Endometrium (tissue), 2 donors: ENCODE measurements around the gene TNS4.

Source experiments
- FAIRE-seq: peaks from 2 replicates; lab custom pipeline; 2012; peaks lifted over from hg19 to GRCh38; lab: Jason Lieb, UNC
- donor health status: control.
- donor health status: control.

The TNS4 gene

DNA sequence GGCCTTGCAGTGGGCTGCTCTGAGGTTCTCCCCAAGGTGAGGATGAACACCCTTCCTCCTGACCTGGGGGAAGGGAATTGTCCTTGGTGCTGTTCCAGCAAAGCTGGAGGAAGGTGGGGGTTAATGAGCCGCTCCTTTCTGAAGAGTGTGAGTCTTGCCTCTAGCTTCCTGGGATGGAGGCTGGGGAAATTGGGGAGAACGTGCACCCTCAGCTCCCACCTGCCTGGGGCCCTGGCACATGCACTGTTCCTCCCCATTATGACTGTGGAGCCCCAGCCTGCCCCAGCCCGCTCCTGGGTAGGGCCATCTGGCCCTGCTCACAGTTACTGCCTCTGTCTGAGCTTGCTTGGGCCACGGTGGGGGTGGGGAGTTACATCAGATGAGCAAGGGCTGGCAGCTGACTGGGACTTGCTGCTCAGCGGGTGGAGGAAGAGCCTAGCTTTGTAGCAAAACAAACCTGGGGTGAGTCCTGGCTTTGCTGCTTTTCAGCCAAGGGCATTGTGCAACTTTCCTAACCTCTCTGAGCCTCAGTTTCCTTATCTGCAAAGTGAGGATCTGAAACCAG lies 11.1 kb downstream of the TNS4 start:
- FAIRE-seq = no peak

DNA sequence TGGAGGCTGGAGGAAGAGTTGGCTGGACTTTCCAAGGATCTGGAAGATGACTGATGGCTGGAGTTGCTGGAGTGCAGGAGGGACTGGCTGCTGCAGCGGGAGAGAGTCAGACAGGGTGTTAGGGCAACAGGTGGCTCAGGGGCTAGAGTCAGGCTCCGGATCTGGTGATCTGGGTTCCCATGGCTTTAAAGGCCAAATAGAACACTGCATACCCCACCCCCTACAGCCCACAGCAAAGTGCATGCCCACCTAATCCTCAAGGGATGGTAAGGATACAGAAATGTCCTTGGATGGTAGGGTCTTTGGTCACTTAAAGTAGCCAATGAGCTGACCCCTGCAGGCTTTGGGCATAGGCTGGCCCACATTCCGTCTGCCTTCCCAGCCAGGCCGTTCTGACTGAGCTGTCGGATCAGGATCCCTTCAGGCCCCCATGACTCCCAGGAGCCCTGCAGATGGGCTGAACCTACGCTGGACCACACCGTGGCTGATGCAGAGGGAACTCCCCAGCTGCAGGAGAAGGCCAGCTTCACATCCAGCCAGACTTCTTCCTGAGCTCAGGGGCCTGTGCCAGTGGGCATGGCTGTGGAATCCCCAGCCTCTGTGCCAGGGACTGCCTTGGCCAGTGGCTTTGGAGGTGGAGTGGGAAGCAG lies 13.9 kb downstream of the TNS4 start:
- no peak for FAIRE-seq

DNA sequence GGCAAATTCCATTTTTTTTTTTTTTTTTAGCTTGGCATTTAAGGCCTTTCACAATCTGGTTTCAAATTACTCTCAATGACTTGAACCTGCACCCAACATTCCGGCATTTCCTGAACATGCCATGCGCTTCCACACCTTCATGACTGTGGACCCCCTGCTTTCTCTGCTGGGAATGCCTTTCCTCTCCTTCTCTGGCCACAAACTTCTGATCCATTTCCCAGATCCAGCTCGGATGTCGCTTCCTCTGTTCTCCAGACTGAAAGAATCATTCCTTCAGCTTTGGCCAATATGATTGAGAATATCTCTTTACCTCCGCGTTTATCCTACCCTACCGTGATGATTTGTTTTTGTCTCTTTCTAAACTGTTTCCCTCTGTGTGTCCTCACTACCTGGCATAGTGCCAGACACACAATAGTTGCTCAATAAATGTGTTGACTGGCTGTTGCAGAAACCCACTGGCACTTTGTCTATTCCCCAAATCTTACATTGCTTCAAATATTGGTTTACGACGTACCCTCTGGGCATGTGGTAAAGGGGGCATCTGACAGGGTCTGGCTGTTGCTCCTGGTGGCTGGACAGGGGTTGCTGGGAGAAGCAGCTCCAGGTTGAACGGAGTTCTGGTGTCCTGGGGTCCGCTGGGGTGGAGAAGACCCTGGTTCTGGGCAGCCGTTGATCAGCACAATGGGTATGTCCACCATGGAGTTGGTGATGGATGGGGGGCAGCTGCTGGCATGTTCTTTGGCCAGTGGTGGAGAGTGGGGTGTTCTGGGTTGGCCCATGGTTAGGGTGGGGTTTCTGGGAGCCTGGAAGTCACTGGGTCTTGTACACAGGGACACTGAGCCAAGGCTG lies 14.7 kb downstream of the TNS4 start:
- no peak for FAIRE-seq

DNA sequence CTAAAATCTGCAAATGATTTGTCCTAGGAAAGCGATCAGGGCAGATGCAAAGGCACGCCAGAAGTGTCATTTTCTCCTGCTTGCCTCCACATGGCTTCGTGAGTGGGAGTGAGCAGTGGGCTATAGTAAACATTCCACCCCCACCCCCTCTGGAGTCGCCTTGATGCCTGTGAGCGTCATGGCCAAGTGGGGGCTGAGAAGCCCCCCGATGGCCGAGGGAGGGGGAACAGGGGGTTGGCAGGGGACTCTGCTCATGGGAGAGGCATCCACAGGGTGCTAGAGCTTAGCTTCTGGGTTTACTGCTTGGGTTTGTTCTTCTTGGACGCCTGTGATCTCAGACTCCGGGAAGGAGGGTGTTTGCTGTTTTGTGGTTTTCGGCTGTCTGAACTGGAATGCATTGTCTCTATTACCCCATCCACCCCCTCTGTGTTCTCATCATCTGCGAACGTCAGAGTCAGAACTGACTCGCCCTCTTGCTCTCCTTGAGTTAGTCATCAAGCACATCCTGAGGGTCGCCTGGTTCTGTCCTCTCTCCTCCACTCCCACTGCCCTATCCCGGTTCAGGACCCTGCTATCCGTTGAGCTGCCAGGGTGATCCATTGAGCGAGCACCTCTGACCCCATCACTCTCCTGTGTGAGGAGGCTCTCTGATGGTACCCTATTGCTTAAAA lies 15.4 kb downstream of the TNS4 start:
- no peak for FAIRE-seq

DNA sequence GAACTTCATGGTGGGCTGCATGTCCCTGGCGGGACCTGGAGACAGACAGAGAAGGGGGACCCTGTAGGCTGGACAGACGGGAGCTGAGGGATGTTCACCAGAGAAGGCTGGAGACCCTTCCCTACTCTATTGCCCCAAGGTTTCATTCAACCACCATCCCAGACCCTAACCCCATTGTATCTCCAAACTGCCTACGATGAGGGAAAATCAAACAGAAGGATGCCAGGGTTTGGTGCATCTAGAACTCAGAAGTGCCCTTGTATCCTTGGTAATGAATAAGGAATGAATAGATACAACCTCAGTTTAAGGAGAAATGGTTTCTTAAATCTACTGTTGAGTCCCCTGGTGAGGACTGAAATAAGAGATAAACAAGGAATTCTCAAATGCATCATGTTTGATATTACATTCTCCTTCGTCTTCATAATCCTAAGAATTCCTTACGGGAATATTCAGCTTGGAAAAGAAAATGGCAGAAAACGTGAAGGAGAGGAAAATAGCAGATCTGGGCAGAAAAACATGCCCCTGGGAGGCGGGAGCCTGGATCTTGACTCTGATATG lies 16.4 kb downstream of the TNS4 start:
- FAIRE-seq = no peak

DNA sequence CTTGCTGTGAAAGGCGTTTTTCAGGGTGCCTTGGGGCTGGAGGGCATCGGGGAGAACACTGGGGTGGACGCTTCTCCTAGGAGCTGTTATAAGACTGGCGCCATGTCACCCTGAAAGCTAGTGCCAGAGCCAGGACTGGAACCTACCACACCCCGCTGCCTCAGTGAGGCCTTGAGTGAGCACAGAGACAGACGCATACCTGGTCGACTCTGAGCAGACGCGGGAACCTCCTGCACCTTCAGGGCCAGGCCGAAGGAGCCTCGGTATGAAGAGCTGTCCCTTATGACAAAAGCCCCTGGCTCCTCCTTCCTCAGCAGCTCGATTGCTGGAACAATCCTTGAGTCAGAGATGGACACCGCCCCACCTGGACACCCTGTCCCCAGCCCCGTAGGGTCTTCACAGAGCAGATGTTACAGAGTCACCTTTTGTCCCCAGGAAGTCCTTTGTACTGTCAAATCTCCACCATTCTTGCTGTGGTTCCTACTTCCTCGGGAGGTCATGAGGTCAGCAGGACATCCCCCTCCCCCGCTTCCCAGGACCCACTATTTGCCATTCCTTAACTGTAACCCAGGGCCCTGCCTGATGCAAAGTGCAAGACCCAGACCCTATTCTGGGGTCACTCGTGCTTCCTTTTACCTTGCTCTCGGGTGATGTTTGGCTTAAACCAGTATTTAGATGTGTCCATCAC lies 17.0 kb downstream of the TNS4 start:
- FAIRE-seq = no peak

DNA sequence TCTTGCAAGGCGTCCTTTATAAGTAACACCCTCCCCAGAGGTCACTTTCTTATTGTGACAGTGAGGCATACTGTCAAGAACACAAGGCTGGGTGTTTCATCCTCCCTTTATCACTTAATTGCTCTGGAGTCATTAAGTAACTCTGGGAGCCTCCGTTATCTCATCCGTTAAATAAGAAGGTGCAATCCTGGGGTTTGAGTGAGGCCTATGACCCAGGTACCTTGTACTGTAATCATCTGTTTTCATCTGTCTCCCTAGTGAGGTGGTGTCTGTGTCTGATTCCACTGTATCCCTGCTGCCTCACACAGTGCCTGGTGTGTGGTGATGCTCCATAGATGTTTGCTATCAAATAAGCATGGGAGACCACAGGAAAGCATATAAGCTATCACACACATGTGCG lies 17.7 kb downstream of the TNS4 start:
- FAIRE-seq = no peak

DNA sequence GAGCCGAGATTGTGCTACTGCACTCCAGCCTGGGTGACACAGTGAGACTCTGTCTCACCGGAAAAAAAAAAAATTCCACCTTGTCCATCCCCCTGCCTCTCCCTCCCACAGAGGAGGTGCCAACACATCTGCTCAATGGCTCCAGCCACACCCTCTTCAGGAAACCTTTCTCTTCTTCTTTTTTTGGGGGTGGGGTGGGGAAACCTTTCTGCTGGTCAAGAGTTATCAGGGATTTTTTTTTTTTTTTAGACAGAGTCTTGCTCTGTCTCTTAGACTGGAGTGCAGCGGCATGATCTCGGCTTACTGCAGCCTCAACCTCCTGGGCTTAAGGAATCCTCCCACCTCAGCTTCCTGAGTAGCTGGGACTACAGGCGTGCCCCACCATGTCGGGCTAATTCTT lies 18.7 kb downstream of the TNS4 start:
- no peak for FAIRE-seq

DNA sequence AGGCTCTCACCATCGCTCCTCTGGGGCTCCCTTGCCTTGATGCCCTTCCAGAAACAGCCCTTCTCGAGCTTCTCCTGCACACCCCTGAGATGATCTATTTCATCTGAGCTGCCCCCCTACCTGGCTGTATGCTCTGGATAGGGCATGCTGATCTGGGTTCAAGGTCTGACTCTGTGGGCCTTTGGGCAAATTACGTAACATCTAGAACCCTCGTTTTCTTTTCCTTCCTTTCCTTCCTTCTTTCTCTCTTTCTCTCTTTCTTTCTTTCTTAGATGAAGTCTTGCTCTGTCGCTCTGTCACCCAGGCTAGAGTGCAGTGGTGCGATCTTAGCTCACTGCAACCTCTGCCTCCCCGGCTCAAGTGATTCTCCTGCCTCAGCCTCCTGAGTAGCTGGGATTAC lies 20.3 kb downstream of the TNS4 start:
- FAIRE-seq = no peak

DNA sequence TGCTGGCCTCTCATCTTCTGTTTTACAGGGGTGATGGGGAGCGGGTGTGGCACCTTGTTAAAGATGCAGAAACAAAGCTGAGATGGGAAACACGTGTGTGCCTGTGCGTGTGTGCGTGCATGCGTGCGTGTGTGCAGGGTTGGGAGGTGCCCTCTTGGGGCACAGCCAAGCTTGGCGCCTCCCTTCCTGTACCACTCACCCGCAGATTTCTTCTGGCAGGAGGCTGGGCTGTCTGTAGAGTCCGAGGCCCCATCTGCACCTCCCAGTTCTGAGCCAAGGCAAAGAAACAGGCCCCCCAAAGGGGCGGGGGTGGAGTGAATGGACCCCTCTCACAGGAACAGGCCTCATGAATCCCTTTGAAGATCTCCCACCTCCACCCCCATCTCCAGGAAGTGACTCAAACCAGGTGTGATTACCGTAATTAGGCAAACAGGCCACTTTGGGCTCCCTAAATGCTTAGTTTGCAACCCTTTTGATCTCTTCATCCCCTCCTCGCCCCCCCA lies 20.9 kb downstream of the TNS4 start:
- FAIRE-seq = no peak

DNA sequence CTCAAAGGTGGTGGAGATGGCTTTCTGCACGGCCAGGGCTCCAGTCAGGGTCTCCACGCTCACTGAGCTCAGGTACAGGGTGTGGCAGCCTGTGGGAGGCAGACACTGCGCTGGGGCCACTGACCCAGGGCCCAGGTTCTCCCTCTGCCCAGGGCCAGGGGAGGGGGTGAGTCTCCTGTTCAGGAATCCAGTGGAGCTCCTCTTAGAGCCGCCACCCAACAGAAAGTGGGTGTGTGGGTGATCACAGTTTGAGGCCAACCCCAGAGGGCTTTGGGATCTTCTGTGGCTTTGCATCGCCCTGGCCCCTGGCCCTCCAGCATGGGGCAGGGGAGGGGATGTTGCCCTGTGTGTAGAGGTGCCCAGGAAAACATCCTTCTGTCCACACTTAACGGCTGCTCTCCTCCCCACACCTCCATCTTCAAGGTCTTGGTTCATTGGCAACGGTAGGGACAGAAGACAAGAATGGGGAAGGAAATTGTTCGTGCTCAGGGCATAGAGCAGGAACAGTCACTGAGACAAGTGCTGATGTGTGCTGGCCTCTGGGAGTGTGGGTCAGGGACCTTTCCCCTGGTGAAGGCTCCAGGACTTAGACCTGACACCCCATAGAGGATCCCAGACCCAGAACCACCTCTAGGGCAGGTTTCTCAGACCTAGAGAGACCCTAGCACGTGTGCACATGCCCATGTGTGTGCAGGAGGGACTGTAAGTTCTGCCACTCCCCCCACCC lies 21.5 kb downstream of the TNS4 start:
- FAIRE-seq = no peak

DNA sequence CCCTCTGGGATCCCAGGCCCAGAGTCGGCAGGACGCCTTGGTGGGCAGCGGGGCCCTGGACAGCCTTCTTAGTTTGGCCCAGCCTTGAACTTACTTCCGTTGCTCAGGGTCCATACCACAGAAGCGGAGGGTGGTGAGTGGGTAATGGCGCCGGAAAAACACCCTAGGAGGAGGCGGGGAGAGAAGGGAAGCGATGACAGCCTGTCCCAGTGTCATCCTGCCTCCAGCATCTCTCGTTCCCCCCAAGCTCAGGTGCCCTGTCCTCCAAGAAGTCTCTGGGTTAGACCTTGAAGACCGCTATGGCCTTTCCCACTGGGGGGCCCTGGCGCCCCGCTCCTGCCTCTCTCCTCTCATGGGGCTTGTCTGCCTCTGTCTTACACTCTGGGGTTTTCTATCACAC lies 22.9 kb downstream of the TNS4 start:
- FAIRE-seq = no peak

DNA sequence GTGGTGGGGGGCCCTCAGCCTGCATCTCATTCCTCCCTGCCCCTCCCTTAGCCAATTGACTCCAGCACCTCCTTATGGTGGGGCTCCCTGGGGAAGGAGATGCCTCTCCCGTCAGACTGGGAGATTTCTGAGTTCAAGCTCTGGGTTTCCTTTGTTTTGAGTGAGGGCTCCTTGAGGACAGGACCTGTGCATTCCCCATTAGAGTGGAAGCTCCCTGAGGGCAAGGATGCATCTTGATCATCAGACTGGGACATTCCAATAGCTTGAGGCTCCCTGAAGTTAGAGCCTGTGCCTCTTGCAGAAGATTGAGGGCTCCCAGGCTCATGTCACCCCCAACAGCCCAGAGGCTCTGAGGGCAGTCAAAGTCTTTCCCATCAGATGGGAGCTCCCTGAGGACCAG lies 23.6 kb downstream of the TNS4 start:
- no peak for FAIRE-seq

DNA sequence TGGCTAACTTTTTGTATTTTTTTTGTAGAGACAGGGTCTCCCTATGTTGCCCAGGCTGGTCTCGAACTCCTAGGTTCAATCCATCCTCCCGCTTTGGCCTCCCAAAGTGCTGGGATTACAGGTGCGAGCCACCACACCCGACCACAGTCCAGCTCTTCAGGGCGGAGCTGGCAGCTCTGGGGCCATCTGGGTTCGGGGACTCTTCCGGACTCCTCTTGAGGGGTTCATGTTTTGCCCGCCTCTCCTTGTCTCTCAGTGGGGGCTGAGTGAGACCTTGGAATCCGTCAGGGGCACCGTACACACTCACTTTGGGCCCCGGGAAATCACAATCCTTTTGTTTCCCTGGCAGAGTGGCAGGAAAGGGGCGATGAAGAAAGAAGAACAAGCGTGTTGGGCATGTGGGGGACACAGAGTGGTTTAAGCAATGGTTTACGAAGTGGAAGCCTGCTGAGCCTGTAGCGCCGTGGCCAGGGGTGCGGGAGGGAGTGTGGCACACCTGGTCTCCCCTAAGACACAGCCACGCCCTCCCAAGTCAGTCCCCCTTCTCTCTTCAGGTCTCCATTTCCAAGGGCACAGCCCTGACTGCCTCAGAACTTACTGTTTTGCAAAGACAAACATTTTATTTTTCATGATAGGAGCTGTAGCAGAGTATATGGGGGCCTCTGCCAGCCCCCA lies 26.1 kb downstream of the TNS4 start:
- no peak for FAIRE-seq

DNA sequence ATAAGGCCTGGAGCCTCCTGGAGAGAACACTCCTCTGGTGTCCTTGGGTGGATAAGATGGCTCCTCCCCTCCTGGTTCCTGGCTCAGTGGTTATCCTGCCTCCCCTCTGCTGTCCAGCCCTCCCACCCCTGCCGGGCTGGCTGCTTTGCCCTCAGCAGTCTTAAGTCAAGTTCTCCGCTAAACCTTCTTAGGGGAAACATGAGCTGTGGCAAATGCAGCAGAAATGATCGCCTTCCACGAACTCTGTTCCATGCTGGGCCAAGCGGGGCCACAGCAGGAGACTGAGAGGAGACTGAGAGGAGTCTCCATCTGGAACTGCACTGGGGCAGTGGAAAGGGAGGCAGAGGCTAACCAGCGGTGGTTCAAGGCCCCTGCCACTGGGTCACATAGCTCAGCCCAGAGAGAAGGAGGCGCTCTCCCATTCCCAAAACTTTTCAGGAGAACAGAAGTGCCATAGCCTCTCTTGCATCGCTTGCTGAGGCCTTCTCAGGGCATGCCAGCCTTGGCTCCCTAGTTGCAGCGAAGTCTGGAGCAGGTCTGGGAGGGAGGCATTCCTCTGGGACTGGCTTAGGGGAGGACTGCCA lies 26.9 kb downstream of the TNS4 start:
- no peak for FAIRE-seq

DNA sequence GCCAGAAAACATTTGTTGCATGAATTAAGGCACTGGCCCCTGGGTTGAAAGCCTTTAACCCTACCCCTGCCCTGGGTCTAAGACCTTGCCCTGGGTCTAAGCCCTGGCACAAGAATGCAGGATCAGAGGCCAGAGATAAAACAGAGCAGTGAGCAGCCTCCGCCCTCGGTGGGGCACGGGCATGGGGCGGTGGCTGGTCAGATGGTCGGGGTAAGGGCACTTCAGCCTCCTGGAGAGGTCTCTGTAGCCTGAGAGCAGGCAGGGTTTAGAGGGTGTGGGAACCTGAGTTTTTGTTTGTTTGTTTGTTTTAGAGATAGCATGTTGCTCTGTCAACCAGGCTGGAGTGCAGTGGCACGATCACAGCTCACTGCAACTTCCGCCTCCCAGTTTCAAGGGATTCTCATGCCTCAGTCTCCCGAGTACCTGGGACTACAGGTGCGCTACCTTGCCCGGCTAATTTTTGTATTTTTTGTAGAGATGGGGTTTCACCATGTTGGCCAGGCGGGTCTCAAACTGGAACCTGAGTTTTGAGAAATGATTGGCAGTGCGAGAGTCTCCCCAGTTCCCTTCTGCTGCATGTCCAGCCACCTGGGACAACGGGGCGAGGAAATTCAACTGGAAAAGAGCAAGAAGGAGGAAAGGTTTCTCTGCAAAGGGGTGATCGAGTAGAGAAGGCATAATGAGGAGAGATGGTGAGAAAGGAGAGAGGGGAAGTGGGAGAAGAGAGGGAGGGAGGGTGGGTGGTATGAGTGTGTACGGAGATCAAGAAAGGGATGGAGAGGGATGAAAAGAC lies 27.7 kb downstream of the TNS4 start:
- no peak for FAIRE-seq

DNA sequence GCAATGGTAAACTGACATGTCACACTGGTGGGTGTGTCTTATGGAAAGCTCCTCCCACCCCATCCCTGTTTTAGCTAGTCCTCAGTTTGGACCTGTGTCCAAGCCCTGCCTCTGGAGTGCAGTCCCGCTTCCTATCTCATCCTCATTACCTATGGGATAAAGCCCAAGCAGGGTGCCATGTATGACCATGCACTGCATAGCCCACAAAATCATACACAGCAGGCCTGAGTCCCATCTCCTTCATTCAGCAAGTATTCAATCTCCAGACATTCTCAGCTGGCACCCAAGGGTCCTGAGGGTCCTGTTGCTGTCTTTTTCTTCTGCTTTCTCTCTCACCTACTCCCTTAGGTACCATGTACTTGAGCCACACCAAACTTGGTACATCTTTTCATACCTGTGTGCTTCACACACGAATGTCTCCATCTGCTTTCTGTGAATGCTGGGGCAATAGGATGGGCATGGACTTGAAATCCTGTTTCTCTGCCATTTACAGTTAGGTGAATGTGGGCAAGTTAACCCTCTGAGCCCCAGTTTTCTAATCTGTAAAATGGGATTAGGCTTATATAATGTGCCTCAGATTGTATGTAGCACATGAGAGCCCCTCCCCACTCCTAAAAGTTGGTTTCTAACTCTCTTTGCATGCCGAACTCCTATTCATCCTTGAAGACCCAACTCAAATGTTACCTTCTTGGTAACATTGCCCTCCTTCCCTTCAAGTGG lies 28.5 kb downstream of the TNS4 start:
- no peak for FAIRE-seq

DNA sequence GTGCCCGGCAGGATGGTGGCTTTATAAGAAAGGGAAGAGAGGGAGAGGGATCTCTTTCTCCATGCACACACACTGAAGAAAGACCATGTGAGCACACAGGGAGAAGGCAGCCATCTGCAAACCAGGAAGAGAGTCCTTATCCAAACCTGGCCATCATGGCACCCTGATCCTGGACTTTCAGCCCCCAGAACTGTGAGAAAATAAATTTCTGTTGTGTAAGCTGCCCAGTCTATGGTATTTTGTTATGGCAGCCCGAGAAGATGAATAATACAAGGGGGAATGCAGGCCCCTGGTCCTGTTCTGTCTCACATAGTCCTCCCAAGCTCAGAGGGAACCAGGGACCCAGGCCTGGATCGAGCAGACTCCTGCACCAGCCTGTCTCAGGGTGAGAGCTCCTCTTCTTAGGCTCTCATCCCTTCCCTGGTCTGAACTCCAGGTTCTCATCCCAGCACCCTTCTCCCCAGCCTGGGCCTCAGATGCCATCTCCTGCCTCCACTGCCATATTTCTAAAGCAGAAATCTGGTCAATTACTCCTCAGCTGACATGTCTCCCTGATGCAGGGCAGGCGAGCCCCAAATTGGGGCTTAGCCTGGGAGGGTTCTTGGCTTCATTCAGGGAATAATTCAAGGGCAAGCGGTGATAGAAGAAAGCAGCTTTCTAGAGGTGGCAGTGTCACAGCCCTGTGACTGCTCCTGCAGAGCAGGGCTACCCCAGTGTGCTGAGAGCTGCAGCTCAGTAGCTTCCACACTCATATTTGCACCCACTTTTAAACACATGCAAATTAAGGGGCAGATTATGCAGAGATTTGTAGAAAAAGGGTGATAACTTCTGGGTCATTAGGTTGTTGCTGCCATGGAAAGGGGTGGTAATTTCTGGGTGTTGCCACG lies 29.3 kb downstream of the TNS4 start:
- no peak for FAIRE-seq
